Measurements from ENCODE around the gene GRWD1. TPM values are rescaled to one million over a fixed set of nuclear protein-coding genes. Genes with fewer than 3 reads are reported as not detected.

Gene GRWD1
- total RNA-seq, 1 donor from 2014 or later: 44.1 TPM

DNA sequence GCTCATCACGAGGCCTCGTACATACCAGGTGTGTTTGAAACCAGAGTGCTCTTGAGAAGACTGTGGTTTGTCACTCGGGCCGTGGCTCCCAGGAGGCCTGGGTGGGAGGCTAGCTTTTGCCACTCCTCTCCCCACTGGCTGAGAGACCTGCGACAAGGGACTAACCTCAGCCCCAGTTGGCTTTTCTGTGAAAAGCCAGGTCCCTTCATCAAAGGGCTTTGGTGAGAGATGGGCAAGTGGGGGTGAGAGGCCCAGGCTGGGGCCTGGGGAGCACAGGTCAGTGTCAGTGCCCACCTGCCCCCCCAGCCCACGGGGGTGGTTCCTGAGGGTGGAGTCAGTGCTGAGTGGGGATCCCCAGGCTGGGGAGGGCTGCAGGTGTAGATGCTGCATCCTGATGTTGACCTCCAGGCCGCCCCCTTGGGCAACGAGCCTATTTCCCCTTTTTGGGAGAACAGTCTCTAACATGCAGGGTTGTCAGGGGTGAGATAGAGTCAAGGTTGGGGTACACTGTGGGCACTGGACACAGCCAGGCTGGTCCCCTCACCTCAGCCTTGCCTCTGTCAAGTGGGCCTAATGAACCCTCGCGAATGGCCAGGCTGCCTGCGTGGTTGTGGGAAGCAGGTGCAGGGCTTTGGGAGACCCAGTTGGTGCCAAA is 10.3 kb downstream of the GRWD1 start:
- peak; percentile 3 for DNase-seq (ENCODE audit: low read depth)

DNA sequence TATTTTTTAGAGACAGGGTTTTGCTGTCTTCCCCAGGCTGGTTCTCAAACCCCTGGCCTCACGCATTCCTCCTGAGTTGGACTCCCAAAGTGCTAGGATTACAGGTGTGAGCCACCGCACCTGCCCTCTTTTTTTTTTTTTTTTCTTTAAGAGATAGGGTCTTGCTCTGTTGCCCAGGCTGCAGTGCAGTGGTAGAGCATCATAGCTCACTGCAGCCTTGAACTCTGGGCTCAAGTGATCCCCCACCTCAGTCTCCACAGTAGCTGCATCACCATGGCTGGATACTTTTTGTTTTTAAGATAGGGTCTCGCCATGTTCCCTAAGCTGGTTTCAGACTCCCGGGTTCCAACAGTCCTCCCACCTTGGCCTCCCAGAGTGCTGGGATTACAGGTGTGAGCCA is 11.1 kb downstream of the GRWD1 start:
- no peak for DNase-seq (ENCODE audit: low read depth)

GRCh38 chr19:48458016-48458415 is 12.2 kb downstream of the GRWD1 start:
- DNase-seq (ENCODE audit: low read depth): peak; percentile 59

DNA sequence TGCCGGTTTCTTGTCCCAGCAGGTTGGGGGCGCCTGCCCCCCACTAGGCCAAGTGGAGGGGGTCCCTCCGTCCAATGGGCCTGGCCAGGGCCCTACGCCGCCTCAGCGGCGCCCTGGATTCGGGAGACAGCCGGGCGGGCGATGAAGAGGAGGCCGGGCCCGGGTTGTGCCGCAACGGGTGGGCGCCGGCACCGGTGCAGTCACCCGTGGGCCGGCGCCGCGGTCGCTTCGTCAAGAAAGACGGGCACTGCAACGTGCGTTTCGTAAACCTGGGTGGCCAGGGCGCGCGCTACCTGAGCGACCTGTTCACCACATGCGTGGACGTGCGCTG is 15.8 kb downstream of the GRWD1 start:
- no peak for DNase-seq (ENCODE audit: low read depth)

- DNase-seq (ENCODE audit: low read depth): no peak
Observed at GRCh38 chr19:48461982-48462655, 16.3 kb downstream of the GRWD1 start.

- DNase-seq (ENCODE audit: low read depth): no peak
Observed at GRCh38 chr19:48465215-48465614, 19.4 kb downstream of the GRWD1 start.

- DNase-seq (ENCODE audit: low read depth): peak; percentile 24
Observed at GRCh38 chr19:48466561-48467325, 21.0 kb downstream of the GRWD1 start.

- peak; percentile 100 for DNase-seq (ENCODE audit: low read depth)
Observed at GRCh38 chr19:48468772-48469288, 23.0 kb downstream of the GRWD1 start.

GRCh38 chr19:48469289-48469881 is 23.6 kb downstream of the GRWD1 start, which contains the start of gene CYTH2:
TSS of gene CYTH2 (plus strand) at chr19:48469369. CDS start at chr19:48469508, 139 bp downstream.
- DNase-seq (ENCODE audit: low read depth): peak; percentile 87

- no peak for DNase-seq (ENCODE audit: low read depth)
Observed at GRCh38 chr19:48469934-48470680, 24.3 kb downstream of the GRWD1 start.

DNA sequence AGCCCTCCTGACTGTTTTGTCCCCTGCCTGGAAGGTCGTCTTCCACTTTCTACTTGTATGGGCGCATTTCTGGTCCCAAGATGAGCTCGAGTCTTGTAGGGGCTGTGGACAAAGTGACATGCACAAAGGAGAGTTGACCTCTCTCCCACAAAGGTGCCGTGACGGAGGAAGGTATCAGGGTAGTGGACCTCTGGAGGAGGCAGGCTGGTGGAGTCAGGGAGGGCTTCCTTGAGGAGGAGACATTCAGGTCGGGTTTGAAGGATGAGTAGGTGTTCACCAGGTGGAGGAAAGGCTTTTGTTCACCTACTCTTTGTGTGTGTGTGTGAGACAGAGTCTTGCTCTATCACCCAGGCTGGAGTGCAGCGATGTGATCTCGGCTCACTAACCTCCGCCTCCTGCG is 25.1 kb downstream of the GRWD1 start:
- DNase-seq (ENCODE audit: low read depth): no peak

- no peak for DNase-seq (ENCODE audit: low read depth)
Observed at GRCh38 chr19:48471836-48472235, 26.1 kb downstream of the GRWD1 start.

DNA sequence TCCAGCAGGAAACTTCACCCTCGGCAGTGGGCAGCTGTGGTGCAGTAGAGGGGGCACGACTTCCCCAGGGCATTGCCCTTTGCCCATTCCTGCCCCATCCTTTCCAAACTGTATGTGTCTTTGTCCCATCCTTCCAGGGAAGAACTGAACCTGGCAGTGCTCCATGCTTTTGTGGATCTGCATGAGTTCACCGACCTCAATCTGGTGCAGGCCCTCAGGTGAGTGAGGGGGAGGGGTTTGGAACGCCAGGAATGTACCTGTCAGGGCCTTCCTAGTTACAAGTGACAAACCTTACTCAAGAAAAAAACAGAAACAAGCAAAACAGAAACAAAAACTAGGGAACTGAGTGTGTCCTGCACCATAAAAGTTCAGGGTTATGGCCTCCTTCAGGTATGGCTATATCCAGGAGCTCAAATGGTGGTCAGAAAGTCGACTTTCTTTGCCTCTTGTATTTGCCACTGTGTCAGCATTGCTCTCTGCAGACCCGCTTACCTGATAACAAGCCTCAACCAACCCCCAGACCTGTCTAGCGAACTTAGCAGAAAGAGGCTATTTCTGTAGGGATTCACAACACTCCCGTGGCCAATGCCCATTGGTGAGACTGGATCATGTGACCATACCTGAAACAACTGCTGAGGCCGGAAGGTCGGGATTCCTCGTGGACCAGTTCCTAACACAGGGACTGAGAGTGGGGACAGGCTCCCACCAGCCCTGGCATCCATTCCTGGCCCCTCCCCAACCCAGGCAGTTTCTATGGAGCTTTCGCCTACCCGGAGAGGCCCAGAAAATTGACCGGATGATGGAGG is 27.6 kb downstream of the GRWD1 start:
- DNase-seq (ENCODE audit: low read depth): no peak

DNA sequence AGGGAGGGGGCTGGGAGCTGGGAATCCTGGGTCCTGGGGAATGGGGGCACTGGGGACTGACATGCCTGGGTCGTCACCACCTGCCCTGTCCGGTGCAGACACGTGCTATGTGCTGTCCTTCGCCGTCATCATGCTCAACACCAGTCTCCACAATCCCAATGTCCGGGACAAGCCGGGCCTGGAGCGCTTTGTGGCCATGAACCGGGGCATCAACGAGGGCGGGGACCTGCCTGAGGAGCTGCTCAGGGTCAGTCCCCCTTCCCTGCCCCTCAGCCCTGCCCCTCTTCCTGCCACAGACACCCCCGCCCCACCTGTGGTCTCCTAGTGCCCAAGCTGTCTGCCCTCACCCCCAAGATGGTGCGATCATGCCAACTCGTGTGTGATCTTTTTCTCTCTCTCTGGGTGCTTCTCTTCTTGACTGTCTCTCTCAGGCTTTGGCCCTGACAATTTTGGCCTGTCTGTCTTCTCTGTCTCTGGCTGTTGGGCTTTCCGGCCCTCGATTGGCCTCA is 28.4 kb downstream of the GRWD1 start:
- DNase-seq (ENCODE audit: low read depth): no peak

GRCh38 chr19:48475369-48476068 is 29.7 kb downstream of the GRWD1 start:
- no peak for DNase-seq (ENCODE audit: low read depth)

GRCh38 chr19:48476176-48476575 is 30.4 kb downstream of the GRWD1 start:
- DNase-seq (ENCODE audit: low read depth): no peak

DNA sequence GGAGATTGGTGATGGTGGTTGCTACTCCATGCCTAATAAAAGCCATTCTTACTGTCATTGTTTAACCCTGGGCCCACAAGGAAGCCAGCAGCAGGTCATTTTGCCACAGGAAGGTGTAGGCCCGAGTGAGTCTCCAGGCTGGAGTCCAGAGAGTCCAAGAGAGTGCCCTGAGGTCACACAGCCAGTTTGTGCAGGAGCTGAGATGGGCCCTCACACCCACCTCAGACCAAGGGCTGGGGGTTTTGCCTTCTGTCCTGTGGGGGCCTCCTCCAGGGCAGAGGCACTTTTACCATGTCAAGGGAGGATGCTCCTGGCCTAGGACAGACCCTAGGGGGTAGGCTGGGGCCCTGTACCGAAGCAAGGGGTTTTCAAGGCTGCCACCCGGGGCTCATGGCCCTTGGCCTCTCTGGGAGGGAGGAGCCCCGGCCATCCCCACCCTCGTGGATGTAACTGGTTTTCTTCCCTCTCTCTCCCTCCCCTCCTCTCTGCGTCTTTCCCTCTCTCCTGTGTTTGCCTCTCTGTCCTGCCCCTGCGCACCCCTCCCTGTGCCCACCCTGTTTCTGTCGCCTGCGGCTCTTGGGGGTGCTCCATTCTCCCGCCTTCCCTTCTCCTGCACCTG is 31.4 kb downstream of the GRWD1 start:
- DNase-seq (ENCODE audit: low read depth): no peak

DNA sequence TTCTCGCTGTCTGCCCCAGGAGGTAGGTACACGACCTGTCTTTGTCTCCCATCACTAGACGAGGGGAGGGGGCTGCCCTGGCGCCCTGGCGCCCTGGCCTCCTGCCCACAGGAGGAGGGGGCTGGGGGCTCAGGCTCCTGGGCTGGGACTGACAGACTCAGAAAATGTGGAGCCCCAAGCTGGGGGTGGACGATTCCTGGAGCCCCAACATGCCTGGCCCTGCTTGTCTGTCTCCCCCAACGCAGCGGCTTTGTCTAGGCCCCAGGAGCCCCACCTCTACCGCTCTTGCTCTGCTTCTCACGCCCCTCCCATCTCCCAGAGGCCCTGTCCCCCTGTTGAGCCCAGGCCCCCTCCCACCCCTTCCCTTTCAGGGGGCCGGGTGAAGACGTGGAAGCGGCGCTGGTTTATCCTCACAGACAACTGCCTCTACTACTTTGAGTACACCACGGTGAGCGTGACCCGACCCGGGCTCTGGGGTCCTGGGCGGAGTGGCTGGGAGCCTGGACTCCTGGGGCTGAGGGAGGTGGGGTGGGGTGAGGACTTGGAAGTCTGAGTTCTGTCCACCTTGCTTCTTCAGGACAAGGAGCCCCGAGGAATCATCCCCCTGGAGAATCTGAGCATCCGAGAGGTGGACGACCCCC is 32.0 kb downstream of the GRWD1 start:
- no peak for DNase-seq (ENCODE audit: low read depth)
